ENCODE results near the gene PTPA.

GRCh38 chr9:129177443-129177790, 66.2 kb downstream of the PTPA start:
- TF ChIP-seq ZNF274 (IDR thresholded peaks at IDR 0.05; ENCODE audit: low read depth, low read length) (no peak), YY1 (IDR thresholded peaks at IDR 0.05; ENCODE audit: insufficient read depth, insufficient read length) (no peak)
